HEK293 (cell line): ENCODE results near the gene TOMM34.
A peak's percentile ranks its signal among the peaks of the same experiment; 100 is the strongest.

ENCODE experiments used
- ATF2 ChIP-seq: fragments of 450-650 bp; formaldehyde crosslinking; IDR thresholded peaks from 2 replicates; pipeline ENCODE4 v1.5.1; 2016; ENCODE audit warnings: missing biosample characterization, missing genetic modification characterization, low read depth
- BCL11B ChIP-seq: fragments of 450-650 bp; formaldehyde crosslinking; IDR thresholded peaks from 2 replicates; pipeline ENCODE4 v1.5.1; 2016; ENCODE audit warnings: low read depth, missing biosample characterization, missing genetic modification characterization
- FEZF1 ChIP-seq: fragments of 450-650 bp; formaldehyde crosslinking; IDR thresholded peaks from 2 replicates; pipeline ENCODE4 v1.5.1; 2016; ENCODE audit warnings: missing biosample characterization, missing genetic modification characterization
- GLI2 ChIP-seq: fragments of 450-650 bp; formaldehyde crosslinking; IDR thresholded peaks from 2 replicates; pipeline ENCODE4; 2017; ENCODE audit warnings: missing biosample characterization, missing genetic modification characterization, low read depth, borderline replicate concordance
- KLF10 ChIP-seq: fragments of 450-650 bp; IDR thresholded peaks from 2 replicates; pipeline ENCODE4 v1.5.1; 2018; ENCODE audit warnings: missing biosample characterization, mild to moderate bottlenecking, missing genetic modification characterization
- MEIS1 ChIP-seq: sonication (generic); formaldehyde crosslinking; IDR thresholded peaks from 2 replicates; pipeline ENCODE4 v1.8.1; 2022; ENCODE audit warnings: missing genetic modification reagents, mild to moderate bottlenecking, borderline replicate concordance
- MZF1 ChIP-seq: fragments of 450-650 bp; formaldehyde crosslinking; IDR thresholded peaks from 2 replicates; pipeline ENCODE4 v1.5.1; 2017; ENCODE audit warnings: missing biosample characterization, missing genetic modification characterization, borderline replicate concordance
- OSR2 ChIP-seq: fragments of 450-650 bp; formaldehyde crosslinking; IDR thresholded peaks from 2 replicates; pipeline ENCODE4 v1.5.1; 2016; ENCODE audit warnings: missing biosample characterization, missing genetic modification characterization
- PRDM1 ChIP-seq: fragments of 450-650 bp; formaldehyde crosslinking; IDR thresholded peaks from 2 replicates; pipeline ENCODE4; 2016; ENCODE audit warnings: missing biosample characterization, missing genetic modification characterization
- PRDM6 ChIP-seq: fragments of 450-650 bp; formaldehyde crosslinking; IDR thresholded peaks from 2 replicates; pipeline ENCODE4 v1.5.1; 2017; ENCODE audit warnings: missing biosample characterization, missing genetic modification characterization
- SETDB1 ChIP-seq: IDR thresholded peaks from one replicate; pipeline ENCODE4 v1.6.1; 2017; ENCODE audit warnings: mild to moderate bottlenecking, low read length, moderate library complexity, mixed read lengths; ENCODE audit not compliant: insufficient read length
- ZBTB1 ChIP-seq: fragments of 450-650 bp; formaldehyde crosslinking; IDR thresholded peaks from 2 replicates; pipeline ENCODE4 v1.5.1; 2016; ENCODE audit warnings: missing biosample characterization, missing genetic modification characterization
- ZFP3 ChIP-seq: fragments of 450-650 bp; formaldehyde crosslinking; IDR thresholded peaks from 2 replicates; pipeline ENCODE4 v1.5.1; 2016; ENCODE audit warnings: low read depth, missing biosample characterization, missing genetic modification characterization
- ZFP41 ChIP-seq: fragments of 450-650 bp; formaldehyde crosslinking; IDR thresholded peaks from 2 replicates; pipeline ENCODE4 v1.5.1; 2016; ENCODE audit warnings: missing biosample characterization, missing genetic modification characterization, borderline replicate concordance
- ZNF157 ChIP-seq: fragments of 450-650 bp; formaldehyde crosslinking; IDR thresholded peaks from 2 replicates; pipeline ENCODE4 v1.5.1; 2016; ENCODE audit warnings: missing biosample characterization, missing genetic modification characterization
- ZNF16 ChIP-seq: fragments of 450-650 bp; formaldehyde crosslinking; IDR thresholded peaks from 2 replicates; pipeline ENCODE4 v1.5.1; 2016; ENCODE audit warnings: low read depth, missing biosample characterization, missing genetic modification characterization
- ZNF211 ChIP-seq: fragments of 450-650 bp; formaldehyde crosslinking; IDR thresholded peaks from 2 replicates; pipeline ENCODE4 v1.5.1; 2016; ENCODE audit warnings: low read depth, missing biosample characterization, missing genetic modification characterization
- ZNF394 ChIP-seq: fragments of 450-650 bp; formaldehyde crosslinking; IDR thresholded peaks from 2 replicates; pipeline ENCODE4 v1.5.1; 2016; ENCODE audit warnings: missing biosample characterization, missing genetic modification characterization, mild to moderate bottlenecking, moderate library complexity, borderline replicate concordance
- ZNF426 ChIP-seq: fragments of 450-650 bp; formaldehyde crosslinking; IDR thresholded peaks from 2 replicates; pipeline ENCODE4 v1.5.1; 2017; ENCODE audit warnings: missing biosample characterization, missing genetic modification characterization, mild to moderate bottlenecking, inconsistent platforms, moderate library complexity
- ZNF433 ChIP-seq: fragments of 450-650 bp; formaldehyde crosslinking; IDR thresholded peaks from 2 replicates; pipeline ENCODE4 v1.5.1; 2016; ENCODE audit warnings: missing biosample characterization, missing genetic modification characterization, low read depth
- ZNF473 ChIP-seq: fragments of 450-650 bp; formaldehyde crosslinking; IDR thresholded peaks from 2 replicates; pipeline ENCODE4 v1.5.1; 2017; ENCODE audit warnings: missing biosample characterization, missing genetic modification characterization
- ZNF48 ChIP-seq: fragments of 450-650 bp; formaldehyde crosslinking; IDR thresholded peaks from 2 replicates; pipeline ENCODE4 v1.5.1; 2016; ENCODE audit warnings: missing biosample characterization, missing genetic modification characterization
- ZNF544 ChIP-seq: fragments of 450-650 bp; formaldehyde crosslinking; IDR thresholded peaks from 2 replicates; pipeline ENCODE4 v1.5.0; 2017; ENCODE audit warnings: missing biosample characterization, missing genetic modification characterization
- ZNF660 ChIP-seq: fragments of 450-650 bp; IDR thresholded peaks from 2 replicates; pipeline ENCODE4 v1.5.1; 2018; ENCODE audit warnings: missing biosample characterization, mild to moderate bottlenecking, missing genetic modification characterization
- ZNF677 ChIP-seq: fragments of 450-650 bp; IDR thresholded peaks from 2 replicates; pipeline ENCODE4 v1.5.0; 2018; ENCODE audit warnings: missing biosample characterization, mild to moderate bottlenecking, missing genetic modification characterization, moderate library complexity
- ZNF701 ChIP-seq: fragments of 450-650 bp; formaldehyde crosslinking; IDR thresholded peaks from 2 replicates; pipeline ENCODE4 v1.5.1; 2016; ENCODE audit warnings: missing biosample characterization, missing genetic modification characterization
- ZSCAN16 ChIP-seq: fragments of 450-650 bp; formaldehyde crosslinking; IDR thresholded peaks from 2 replicates; pipeline ENCODE4 v1.5.1; 2016; ENCODE audit warnings: missing biosample characterization, missing genetic modification characterization
- ZSCAN30 ChIP-seq: fragments of 450-650 bp; IDR thresholded peaks from 2 replicates; pipeline ENCODE4 v1.5.1; 2018; ENCODE audit warnings: missing biosample characterization, mild to moderate bottlenecking, missing genetic modification characterization, moderate library complexity
- ZSCAN4 ChIP-seq: fragments of 450-650 bp; formaldehyde crosslinking; IDR thresholded peaks from 2 replicates; pipeline ENCODE4 v1.5.1; 2017; ENCODE audit warnings: missing biosample characterization, missing genetic modification characterization
- TF ChIP-seq, protein P1 (sequence below): fragments of 450-650 bp; formaldehyde crosslinking; IDR thresholded peaks from 2 replicates; pipeline ENCODE4 v1.5.1; 2016; ENCODE audit warnings: missing biosample characterization, missing genetic modification characterization
- TF ChIP-seq, protein P2 (sequence below): fragments of 450-650 bp; formaldehyde crosslinking; IDR thresholded peaks from 2 replicates; pipeline ENCODE4 v1.5.1; 2016; ENCODE audit warnings: missing biosample characterization, missing genetic modification characterization
- TF ChIP-seq, protein P3 (sequence below): fragments of 450-650 bp; formaldehyde crosslinking; optimal IDR thresholded peaks from 2 replicates; pipeline ENCODE3; 2016; ENCODE audit warnings: missing biosample characterization, mild to moderate bottlenecking, missing genetic modification characterization

The TOMM34 gene

GRCh38 chr20:44970243-44970757 is 10.1 kb upstream of the TOMM34 start (continued):
- TF ChIP-seq PRDM6 (tag by site-specific recombination) (peak; percentile 86), ZSCAN4 (tag by site-specific recombination) (no peak), ZFP3 (tag by site-specific recombination) (no peak), ZNF426 (tag by site-specific recombination) (no peak), ZNF701 (tag by site-specific recombination) (no peak), KLF10 (no peak), ZNF677 (tag by site-specific recombination) (no peak), GLI2 (tag by site-specific recombination) (no peak), ZNF473 (tag by site-specific recombination) (no peak), BCL11B (tag by site-specific recombination) (no peak), MEIS1 (no peak), PRDM1 (tag by site-specific recombination) (peak; percentile 49; the same call in 1 of the 2 replicates), FEZF1 (0 out of 2 replicates have a peak, but pooled peaks have one; percentile 6), ZNF660 (no peak), ZSCAN16 (tag by site-specific recombination) (no peak), ZNF433 (tag by site-specific recombination) (no peak), ZNF394 (tag by site-specific recombination) (no peak), ZNF157 (tag by site-specific recombination) (no peak), ZFP41 (tag by site-specific recombination) (no peak), MZF1 (tag by site-specific recombination) (no peak), ATF2 (tag by site-specific recombination) (peak; percentile 92), ZNF544 (no peak), ZBTB1 (no peak), OSR2 (tag by site-specific recombination) (peak; percentile 65), ZSCAN30 (tag by site-specific recombination) (no peak), SETDB1 (no peak), ZNF211 (tag by site-specific recombination) (no peak), ZNF16 (tag by site-specific recombination) (no peak), ZNF48 (tag by site-specific recombination) (no peak)
- TF ChIP-seq, protein P1, sequence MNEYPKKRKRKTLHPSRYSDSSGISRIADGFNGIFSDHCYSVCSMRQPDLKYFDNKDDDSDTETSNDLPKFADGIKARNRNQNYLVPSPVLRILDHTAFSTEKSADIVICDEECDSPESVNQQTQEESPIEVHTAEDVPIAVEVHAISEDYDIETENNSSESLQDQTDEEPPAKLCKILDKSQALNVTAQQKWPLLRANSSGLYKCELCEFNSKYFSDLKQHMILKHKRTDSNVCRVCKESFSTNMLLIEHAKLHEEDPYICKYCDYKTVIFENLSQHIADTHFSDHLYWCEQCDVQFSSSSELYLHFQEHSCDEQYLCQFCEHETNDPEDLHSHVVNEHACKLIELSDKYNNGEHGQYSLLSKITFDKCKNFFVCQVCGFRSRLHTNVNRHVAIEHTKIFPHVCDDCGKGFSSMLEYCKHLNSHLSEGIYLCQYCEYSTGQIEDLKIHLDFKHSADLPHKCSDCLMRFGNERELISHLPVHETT (tag by site-specific recombination) = no peak
- TF ChIP-seq, protein P2, sequence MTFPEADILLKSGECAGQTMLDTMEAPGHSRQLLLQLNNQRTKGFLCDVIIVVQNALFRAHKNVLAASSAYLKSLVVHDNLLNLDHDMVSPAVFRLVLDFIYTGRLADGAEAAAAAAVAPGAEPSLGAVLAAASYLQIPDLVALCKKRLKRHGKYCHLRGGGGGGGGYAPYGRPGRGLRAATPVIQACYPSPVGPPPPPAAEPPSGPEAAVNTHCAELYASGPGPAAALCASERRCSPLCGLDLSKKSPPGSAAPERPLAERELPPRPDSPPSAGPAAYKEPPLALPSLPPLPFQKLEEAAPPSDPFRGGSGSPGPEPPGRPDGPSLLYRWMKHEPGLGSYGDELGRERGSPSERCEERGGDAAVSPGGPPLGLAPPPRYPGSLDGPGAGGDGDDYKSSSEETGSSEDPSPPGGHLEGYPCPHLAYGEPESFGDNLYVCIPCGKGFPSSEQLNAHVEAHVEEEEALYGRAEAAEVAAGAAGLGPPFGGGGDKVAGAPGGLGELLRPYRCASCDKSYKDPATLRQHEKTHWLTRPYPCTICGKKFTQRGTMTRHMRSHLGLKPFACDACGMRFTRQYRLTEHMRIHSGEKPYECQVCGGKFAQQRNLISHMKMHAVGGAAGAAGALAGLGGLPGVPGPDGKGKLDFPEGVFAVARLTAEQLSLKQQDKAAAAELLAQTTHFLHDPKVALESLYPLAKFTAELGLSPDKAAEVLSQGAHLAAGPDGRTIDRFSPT (tag by site-specific recombination) = no peak
- TF ChIP-seq, protein P3, sequence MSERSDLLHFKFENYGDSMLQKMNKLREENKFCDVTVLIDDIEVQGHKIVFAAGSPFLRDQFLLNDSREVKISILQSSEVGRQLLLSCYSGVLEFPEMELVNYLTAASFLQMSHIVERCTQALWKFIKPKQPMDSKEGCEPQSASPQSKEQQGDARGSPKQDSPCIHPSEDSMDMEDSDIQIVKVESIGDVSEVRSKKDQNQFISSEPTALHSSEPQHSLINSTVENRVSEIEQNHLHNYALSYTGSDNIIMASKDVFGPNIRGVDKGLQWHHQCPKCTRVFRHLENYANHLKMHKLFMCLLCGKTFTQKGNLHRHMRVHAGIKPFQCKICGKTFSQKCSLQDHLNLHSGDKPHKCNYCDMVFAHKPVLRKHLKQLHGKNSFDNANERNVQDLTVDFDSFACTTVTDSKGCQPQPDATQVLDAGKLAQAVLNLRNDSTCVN = no peak
